Brain (organoid and tissue), 1 donor: ENCODE data around the gene ACACB. TPM values are rescaled to one million over a fixed set of nuclear protein-coding genes. Genes with fewer than 3 reads are reported as not detected.

Source experiments
- polyA plus RNA-seq: library from polyadenylated mRNA; stranded (reverse); fragments of 350-450 nt; fragmentation: Illumina TruSeq; extraction: RNeasy Lipid Tissue Mini Kit (QIAGEN cat#74804); gene quantifications from one replicate; pipeline ENCODE4 v1.2.3, GENCODE V29; 2015; ENCODE audit warnings: low read depth, low replicate concordance; ENCODE audit not compliant: insufficient read depth

Gene ACACB
- polyA plus RNA-seq, 1 donor from 2014 or later = 5.2 TPM

Other genes with a start within 250 kb of the ACACB start
- gene DAO, start 236.5 kb upstream of the ACACB start, polyA plus RNA-seq = 0.78 TPM
- gene SVOP, start 95.5 kb upstream of the ACACB start, polyA plus RNA-seq = 7.8 TPM
- 12.5 TPM for gene USP30, start 64.0 kb upstream of the ACACB start, polyA plus RNA-seq
- gene ALKBH2, start 23.1 kb upstream of the ACACB start, polyA plus RNA-seq = 20.9 TPM
- gene UNG, start 19.0 kb upstream of the ACACB start, polyA plus RNA-seq = 68.8 TPM
- gene FOXN4, start 192.7 kb downstream of the ACACB start, polyA plus RNA-seq = 9.0 TPM
- 0.24 TPM for gene MYO1H, start 231.3 kb downstream of the ACACB start, polyA plus RNA-seq